Bronchial epithelial cell (primary cell): ENCODE data around the gene RNF114. TPM values are rescaled to one million over a fixed set of nuclear protein-coding genes. Genes with fewer than 3 reads are reported as not detected.

Experiments used
- DNase-seq: peaks from one replicate; pipeline ENCODE4 v3.0.0-alpha.2; 2010; ENCODE audit warnings: low read depth
- FAIRE-seq: peaks from 2 replicates; lab custom pipeline; 2011; peaks lifted over from hg19 to GRCh38; lab: Jason Lieb, UNC
- H3K27me3 ChIP-seq: 2 replicates; pipeline ENCODE4 v1.5.1; 2011; ENCODE audit warnings: low read length; ENCODE audit not compliant: control insufficient read depth, insufficient read depth
- H3K36me3 ChIP-seq: 2 replicates; pipeline ENCODE4 v1.5.1; 2011; ENCODE audit warnings: low read length; ENCODE audit not compliant: control insufficient read depth, insufficient read depth
- H3K4me3 ChIP-seq: 2 replicates; pipeline ENCODE4 v1.5.1; 2011; ENCODE audit warnings: mild to moderate bottlenecking, low read depth, low read length, control low read depth
- CTCF ChIP-seq: IDR thresholded peaks from 2 replicates; pipeline ENCODE4 v1.5.1; 2011; ENCODE audit warnings: mild to moderate bottlenecking, moderate library complexity, low read length, control low read depth, inconsistent platforms; ENCODE audit not compliant: insufficient read depth, severe bottlenecking
- total RNA-seq: library from RNA; depleted of rRNA; stranded (reverse); fragments of >200 nt; gene quantifications from 2 replicates; pipeline ENCODE4 v1.2.1, GENCODE V29; 2014

The RNF114 gene
- total RNA-seq, 1 donor from 2014 or later = 67.1 TPM

DNA sequence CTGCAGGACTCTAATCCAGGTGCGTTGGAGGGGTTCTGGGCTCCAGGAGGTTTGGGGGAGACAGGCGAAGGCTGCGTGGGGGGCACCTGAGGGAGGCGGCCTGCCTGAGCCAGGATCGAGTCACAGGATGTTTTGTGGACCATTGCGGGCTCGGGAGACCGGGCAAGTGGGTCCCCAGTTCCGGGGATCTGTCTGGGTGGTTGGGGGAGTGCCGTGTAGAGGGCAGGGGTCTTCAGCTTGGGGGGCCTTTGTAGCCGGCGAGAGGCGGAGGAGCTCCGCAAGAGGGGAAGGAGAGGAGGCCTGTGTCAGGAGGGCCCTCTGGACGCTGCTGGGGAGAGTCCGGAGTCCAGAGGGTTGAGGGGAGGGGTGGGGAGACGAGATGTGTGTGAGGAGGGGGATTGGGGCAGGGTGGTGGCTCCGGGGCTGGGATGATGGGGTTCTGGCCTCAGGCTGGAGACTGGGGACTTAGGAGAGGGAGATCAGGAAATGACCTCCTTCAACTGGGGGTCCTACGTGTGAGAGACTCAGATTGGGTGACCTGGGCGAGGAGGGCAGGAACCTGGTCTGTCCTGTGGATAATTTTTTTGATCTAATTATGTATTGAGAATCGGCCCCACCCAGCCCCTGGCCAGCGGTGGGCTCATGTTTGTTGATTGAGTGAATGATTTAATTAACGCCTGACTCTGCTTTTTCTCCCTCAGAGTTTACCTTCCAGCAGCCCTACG lies 47.1 kb downstream of the RNF114 start:
- TF ChIP-seq CTCF = no peak
- DNase-seq (no peak), FAIRE-seq (no peak)
- no peak overlapping the region for H3K4me3 ChIP-seq
- H3K27me3 ChIP-seq = peaks cover 6% of the 10 kb centered on the region
- H3K36me3 ChIP-seq = no peaks in the 10 kb centered on the region

DNA sequence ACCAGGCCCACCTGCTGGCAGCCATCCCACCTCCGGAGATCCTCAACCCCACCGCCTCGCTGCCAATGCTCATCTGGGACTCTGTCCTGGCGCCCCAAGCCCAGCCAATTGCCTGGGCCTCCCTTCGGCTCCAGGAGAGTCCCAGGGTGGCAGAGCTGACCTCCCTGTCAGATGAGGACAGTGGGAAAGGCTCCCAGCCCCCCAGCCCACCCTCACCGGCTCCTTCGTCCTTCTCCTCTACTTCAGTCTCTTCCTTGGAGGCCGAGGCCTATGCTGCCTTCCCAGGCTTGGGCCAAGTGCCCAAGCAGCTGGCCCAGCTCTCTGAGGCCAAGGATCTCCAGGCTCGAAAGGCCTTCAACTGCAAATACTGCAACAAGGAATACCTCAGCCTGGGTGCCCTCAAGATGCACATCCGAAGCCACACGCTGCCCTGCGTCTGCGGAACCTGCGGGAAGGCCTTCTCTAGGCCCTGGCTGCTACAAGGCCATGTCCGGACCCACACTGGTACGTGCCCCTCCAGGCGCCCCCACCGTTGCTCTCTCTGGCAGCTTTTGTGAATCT lies 47.7 kb downstream of the RNF114 start:
- Histone ChIP-seq H3K4me3 (no peak overlapping the region), H3K36me3 (no peaks in the 10 kb centered on the region), H3K27me3 (peaks cover 6% of the 10 kb centered on the region)
- no peak for FAIRE-seq
- DNase-seq = no peak
- TF ChIP-seq CTCF = no peak

DNA sequence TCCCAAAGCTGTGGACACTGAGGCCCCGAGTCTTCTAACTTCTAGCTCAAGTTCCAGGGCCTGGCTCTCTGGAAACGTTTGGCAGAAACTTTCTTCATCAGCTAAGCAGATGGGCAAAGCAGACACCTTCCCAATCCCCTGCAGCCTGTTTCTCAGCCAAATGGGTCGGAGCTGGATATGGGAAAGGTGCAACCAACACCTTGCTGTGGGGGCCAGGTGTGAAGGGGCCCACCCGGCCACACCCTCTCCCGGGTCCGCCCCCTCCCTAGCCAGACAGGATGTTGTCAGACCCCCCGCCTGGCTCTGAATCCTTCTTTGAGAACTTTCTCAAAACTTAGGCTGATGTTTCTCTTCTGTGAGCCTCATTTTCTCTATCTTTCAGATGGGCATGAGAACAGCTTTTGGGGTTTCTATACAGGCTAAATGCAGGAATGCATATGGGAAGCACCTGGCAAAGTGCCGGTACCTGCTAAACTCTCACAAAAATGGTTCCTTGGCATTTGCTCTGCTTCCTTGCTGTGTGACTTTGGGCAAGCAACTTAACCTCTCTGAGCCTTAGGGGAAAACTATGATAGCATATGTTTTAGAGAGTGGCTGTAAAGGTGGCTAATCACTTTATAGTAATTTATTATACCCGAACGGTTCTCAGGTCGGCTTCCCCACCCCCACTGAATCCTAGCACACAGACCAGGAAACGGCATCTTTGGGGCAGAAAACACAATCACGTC lies 48.4 kb downstream of the RNF114 start:
- TF ChIP-seq CTCF = no peak
- Histone ChIP-seq H3K4me3 (no peak overlapping the region), H3K27me3 (peaks cover 6% of the 10 kb centered on the region), H3K36me3 (no peaks in the 10 kb centered on the region)
- DNase-seq (no peak), FAIRE-seq (no peak)

DNA sequence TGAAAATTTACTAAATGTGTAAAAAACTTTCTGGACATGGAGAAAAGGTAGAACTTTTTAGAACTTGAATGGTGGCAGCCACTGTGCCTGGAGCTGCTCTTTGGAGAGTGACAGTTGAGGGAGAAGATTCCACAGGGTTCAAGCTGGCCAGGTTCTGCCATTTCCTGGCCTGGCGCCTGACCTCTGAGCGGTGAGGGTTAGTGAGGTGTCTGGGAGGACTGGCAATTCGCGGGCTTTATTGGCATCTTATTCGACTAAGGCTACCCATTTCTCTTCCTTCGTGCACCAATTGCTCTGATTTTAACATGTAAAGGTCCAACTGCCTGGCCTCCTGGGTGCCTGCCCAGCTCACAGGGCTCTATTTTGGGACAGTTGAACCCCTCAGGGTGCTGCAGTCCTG lies 49.0 kb downstream of the RNF114 start:
- H3K27me3 ChIP-seq = peaks cover 6% of the 10 kb centered on the region
- no peaks in the 10 kb centered on the region for H3K36me3 ChIP-seq
- FAIRE-seq = no peak
- no peak overlapping the region for H3K4me3 ChIP-seq
- no peak for DNase-seq
- no peak for TF ChIP-seq CTCF

DNA sequence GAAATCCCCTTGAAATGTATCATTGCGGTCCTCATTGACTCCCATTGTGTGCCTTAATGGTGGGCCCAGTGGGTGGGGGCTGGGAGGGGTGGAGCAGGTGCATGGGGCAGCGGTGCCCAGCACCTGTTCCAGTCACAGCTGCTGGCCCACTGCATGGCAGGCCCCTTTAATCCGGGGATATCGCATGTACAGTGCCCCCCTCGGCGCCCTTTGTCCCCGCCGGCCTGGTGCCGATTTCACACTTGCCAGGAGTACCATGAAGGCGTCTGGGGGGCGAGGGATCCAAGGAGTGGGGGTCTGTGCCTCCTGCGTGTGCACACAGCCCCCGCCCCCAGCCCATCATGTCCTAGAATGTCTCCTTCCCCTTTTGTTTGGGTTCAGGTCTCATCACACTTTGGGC lies 49.4 kb downstream of the RNF114 start:
- no peak for TF ChIP-seq CTCF
- FAIRE-seq = no peak
- no peaks in the 10 kb centered on the region for H3K36me3 ChIP-seq
- DNase-seq = no peak
- no peak overlapping the region for H3K4me3 ChIP-seq
- H3K27me3 ChIP-seq = peaks cover 6% of the 10 kb centered on the region
